Adrenal gland (tissue), 5 donors: ENCODE data around the gene SLC22A3.

ENCODE experiments used
- POLR2A ChIP-seq, 2 donors: fragments of 450-650 bp; IDR thresholded peaks; one replicate each; pipeline ENCODE4 v1.6.1; 2017; ENCODE audit warnings: antibody characterized with exemption in 2 of 2, mild to moderate bottlenecking in 2 of 2, moderate library complexity in 1 of 2
- TF ChIP-seq, protein P1 (sequence below), 6 experiments: fragments of 450-650 bp in 4 of 6; fragments of 200-600 bp in 2 of 6; sonication (generic) in 1 of 6; IDR thresholded peaks; 1 replicate in 5 of 6; 2 replicates in 1 of 6; pipeline versions ENCODE4 v1.5.1 to v1.8.0; 2016 to 2021; ENCODE audit warnings: antibody characterized with exemption in 6 of 6, mild to moderate bottlenecking in 2 of 6, moderate library complexity in 1 of 6
- donor health status: DM: no; HTN: no; CAD: no.

DNA sequence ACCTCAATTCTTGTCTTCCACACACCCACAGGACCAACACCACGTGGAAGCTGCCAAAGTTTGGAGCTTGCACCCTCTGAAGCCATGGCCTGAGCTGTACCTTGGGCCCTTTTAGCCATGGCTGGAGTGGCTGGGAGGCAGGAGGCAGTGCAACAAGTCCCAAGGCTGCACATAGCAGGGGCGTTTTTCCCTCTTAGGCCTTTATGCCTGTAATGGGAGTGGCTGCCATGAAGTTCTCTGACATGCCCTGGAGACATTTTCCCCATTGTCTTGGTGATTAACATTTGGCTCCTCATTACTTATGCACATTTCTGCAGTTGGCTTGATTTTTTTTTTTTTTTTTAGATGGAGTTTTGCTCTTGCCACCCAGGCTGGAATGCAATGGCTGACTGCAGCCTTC, 44.4 kb upstream of the SLC22A3 start:
- TF ChIP-seq, protein P1, sequence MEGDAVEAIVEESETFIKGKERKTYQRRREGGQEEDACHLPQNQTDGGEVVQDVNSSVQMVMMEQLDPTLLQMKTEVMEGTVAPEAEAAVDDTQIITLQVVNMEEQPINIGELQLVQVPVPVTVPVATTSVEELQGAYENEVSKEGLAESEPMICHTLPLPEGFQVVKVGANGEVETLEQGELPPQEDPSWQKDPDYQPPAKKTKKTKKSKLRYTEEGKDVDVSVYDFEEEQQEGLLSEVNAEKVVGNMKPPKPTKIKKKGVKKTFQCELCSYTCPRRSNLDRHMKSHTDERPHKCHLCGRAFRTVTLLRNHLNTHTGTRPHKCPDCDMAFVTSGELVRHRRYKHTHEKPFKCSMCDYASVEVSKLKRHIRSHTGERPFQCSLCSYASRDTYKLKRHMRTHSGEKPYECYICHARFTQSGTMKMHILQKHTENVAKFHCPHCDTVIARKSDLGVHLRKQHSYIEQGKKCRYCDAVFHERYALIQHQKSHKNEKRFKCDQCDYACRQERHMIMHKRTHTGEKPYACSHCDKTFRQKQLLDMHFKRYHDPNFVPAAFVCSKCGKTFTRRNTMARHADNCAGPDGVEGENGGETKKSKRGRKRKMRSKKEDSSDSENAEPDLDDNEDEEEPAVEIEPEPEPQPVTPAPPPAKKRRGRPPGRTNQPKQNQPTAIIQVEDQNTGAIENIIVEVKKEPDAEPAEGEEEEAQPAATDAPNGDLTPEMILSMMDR (IDR thresholded peaks at IDR 0.05), result no peak
- no peak for TF ChIP-seq POLR2A (IDR thresholded peaks at IDR 0.05)
